H1 (cell line): ENCODE data around the gene SH3PXD2A. TPM values are rescaled to one million over a fixed set of nuclear protein-coding genes. Genes with fewer than 3 reads are reported as not detected.

Experiments
- CTCF ChIA-PET: fragments of 300-600 bp; sonication (Branson Sonifier 250); formaldehyde crosslinking; loops from one replicate; lab custom pipeline; 2021; ENCODE audit not compliant: partially characterized antibody; lab: Charles Lee
- POLR2A ChIA-PET: fragments of 300-600 bp; sonication (Branson Sonifier 250); formaldehyde crosslinking; loops from one replicate; lab custom pipeline; 2021; ENCODE audit warnings: inconsistent platforms; ENCODE audit not compliant: partially characterized antibody; lab: Charles Lee
- DNase-seq, 2 experiments: peaks; one replicate each; pipeline versions ENCODE4 v3.0.0 to v3.0.0-alpha.2; 2010 to 2022; ENCODE audit warnings: low spot score in 2 of 2, low read depth in 1 of 2, mixed read lengths in 1 of 2
- FAIRE-seq: peaks from 2 replicates; lab custom pipeline; 2011; peaks lifted over from hg19 to GRCh38; lab: Jason Lieb, UNC
- H2AFZ ChIP-seq: 2 replicates; pipeline ENCODE4 v1.8.1; 2012; ENCODE audit warnings: low read length, inconsistent platforms
- H2AK5ac ChIP-seq: 2 replicates; pipeline ENCODE4 v1.6.1; 2013; ENCODE audit warnings: low read depth, low read length
- H2BK120ac ChIP-seq: replicated peaks from 2 replicates; pipeline ENCODE3; 2013; ENCODE audit warnings: low read depth, low read length, inconsistent platforms
- H2BK12ac ChIP-seq: 2 replicates; pipeline ENCODE4 v1.6.1; 2013; ENCODE audit warnings: low read depth, low read length
- H2BK15ac ChIP-seq: 2 replicates; pipeline ENCODE4 v1.6.1; 2013; ENCODE audit warnings: low read length
- H2BK20ac ChIP-seq: 2 replicates; pipeline ENCODE4 v1.6.1; 2013; ENCODE audit warnings: low read length
- H2BK5ac ChIP-seq: 2 replicates; pipeline ENCODE4 v1.6.1; 2013; ENCODE audit warnings: low read depth, low read length
- H3K14ac ChIP-seq: 2 replicates; pipeline ENCODE4 v1.6.1; 2013; ENCODE audit warnings: inconsistent platforms; ENCODE audit not compliant: insufficient read length
- H3K18ac ChIP-seq: 2 replicates; pipeline ENCODE4 v1.6.1; 2013; ENCODE audit warnings: low read length; ENCODE audit errors: extremely low read depth
- H3K23ac ChIP-seq: 2 replicates; pipeline ENCODE4 v1.6.1; 2013; ENCODE audit warnings: inconsistent platforms; ENCODE audit not compliant: insufficient read length
- H3K23me2 ChIP-seq: 2 replicates; pipeline ENCODE4 v1.6.1; 2013; ENCODE audit warnings: low read depth, low read length
- H3K27ac ChIP-seq: 2 replicates; pipeline ENCODE4 v1.6.1; 2011; ENCODE audit warnings: low read depth, low read length, inconsistent platforms
- H3K27me3 ChIP-seq, 4 experiments: replicated peaks in 1 of 4; 1 replicate in 1 of 4; 2 replicates in 3 of 4; pipeline versions ENCODE4 v1.6.1 to v1.8.1; 2011 to 2013; ENCODE audit warnings: low read length in 3 of 4, mild to moderate bottlenecking in 3 of 4, inconsistent platforms in 2 of 4, mixed read lengths in 2 of 4, moderate library complexity in 1 of 4; ENCODE audit not compliant: control insufficient read depth in 3 of 4, insufficient read depth in 3 of 4; ENCODE audit errors: extremely low read depth in 1 of 4
- H3K36me3 ChIP-seq, 4 experiments: 2 replicates each; pipeline versions ENCODE4 v1.6.1 to v1.8.1; 2011 to 2013; ENCODE audit warnings: mild to moderate bottlenecking in 4 of 4, low read length in 3 of 4, moderate library complexity in 2 of 4, control low read depth in 1 of 4, inconsistent platforms in 1 of 4; ENCODE audit not compliant: insufficient read depth in 4 of 4, control insufficient read depth in 2 of 4
- H3K4ac ChIP-seq: replicated peaks from 2 replicates; pipeline ENCODE3; 2013; ENCODE audit warnings: low read length, low read depth, mixed read lengths, inconsistent platforms; ENCODE audit not compliant: insufficient read length
- H3K4me1 ChIP-seq, 4 experiments: replicated peaks in 1 of 4; 1 replicate in 1 of 4; 2 replicates in 3 of 4; pipeline versions ENCODE4 v1.6.1 to v1.8.1; 2011 to 2013; ENCODE audit warnings: low read length in 3 of 4, inconsistent platforms in 2 of 4, mixed read lengths in 1 of 4; ENCODE audit not compliant: insufficient read depth in 4 of 4, control insufficient read depth in 3 of 4
- H3K4me2 ChIP-seq, 2 experiments: 2 replicates each; pipeline versions ENCODE4 v1.6.1 to v1.8.1; 2011 to 2013; ENCODE audit warnings: low read depth in 2 of 2, low read length in 2 of 2, control low read depth in 1 of 2, inconsistent platforms in 1 of 2, mild to moderate bottlenecking in 1 of 2; ENCODE audit not compliant: insufficient read depth in 1 of 2
- H3K4me3 ChIP-seq, 4 experiments: fragments of 200-600, 300-600 bp in 1 of 4; sonication (generic), shearing (Covaris generic), sonication (Bioruptor Twin) in 1 of 4; 2 replicates each; pipeline versions ENCODE4 v1.5.1 to v1.8.1; 2011 to 2016; ENCODE audit warnings: low read length in 4 of 4, low read depth in 3 of 4, control low read depth in 2 of 4, inconsistent platforms in 2 of 4, mild to moderate bottlenecking in 2 of 4, mixed read lengths in 1 of 4, moderate library complexity in 1 of 4; ENCODE audit not compliant: insufficient read depth in 2 of 4; ENCODE audit errors: extremely low read depth in 1 of 4
- H3K56ac ChIP-seq: replicated peaks from 2 replicates; pipeline ENCODE3; 2013; ENCODE audit warnings: low read depth, mild to moderate bottlenecking, mixed read lengths, low read length, inconsistent platforms; ENCODE audit not compliant: insufficient read length
- H3K79me1 ChIP-seq: 2 replicates; pipeline ENCODE4 v1.6.1; 2013; ENCODE audit warnings: low read depth, low read length, control low read depth
- H3K79me2 ChIP-seq, 2 experiments: 2 replicates each; pipeline versions ENCODE4 v1.6.1 to v1.8.1; 2012 to 2013; ENCODE audit warnings: low read length in 2 of 2, mild to moderate bottlenecking in 2 of 2, inconsistent platforms in 1 of 2; ENCODE audit not compliant: insufficient read depth in 2 of 2, control insufficient read depth in 1 of 2
- H3K9ac ChIP-seq, 4 experiments: replicated peaks in 1 of 4; 1 replicate in 1 of 4; 2 replicates in 3 of 4; pipeline versions ENCODE4 v1.6.1 to v1.8.1; 2011 to 2013; ENCODE audit warnings: low read depth in 3 of 4, low read length in 3 of 4, control low read depth in 2 of 4, mild to moderate bottlenecking in 2 of 4, moderate library complexity in 2 of 4, inconsistent platforms in 1 of 4; ENCODE audit errors: extremely low read depth in 1 of 4
- H3K9me3 ChIP-seq, 2 experiments: 2 replicates each; pipeline versions ENCODE4 v1.6.1 to v1.8.1; 2012 to 2013; ENCODE audit warnings: mild to moderate bottlenecking in 2 of 2, moderate library complexity in 2 of 2, control low read depth in 1 of 2, inconsistent platforms in 1 of 2, low read depth in 1 of 2, low read length in 1 of 2, mixed read lengths in 1 of 2; ENCODE audit not compliant: insufficient read depth in 2 of 2
- H4K20me1 ChIP-seq, 2 experiments: replicated peaks in 1 of 2; 2 replicates each; pipeline versions ENCODE3 to v1.8.1; 2011 to 2013; ENCODE audit warnings: inconsistent platforms in 2 of 2, low read length in 2 of 2, mild to moderate bottlenecking in 1 of 2; ENCODE audit not compliant: insufficient read depth in 2 of 2, control insufficient read depth in 1 of 2
- H4K5ac ChIP-seq: 2 replicates; pipeline ENCODE4 v1.6.1; 2013; ENCODE audit warnings: low read length, low read depth, mixed read lengths, inconsistent platforms; ENCODE audit not compliant: insufficient read length
- H4K8ac ChIP-seq: 2 replicates; pipeline ENCODE4 v1.8.0; 2013; ENCODE audit warnings: mild to moderate bottlenecking, moderate library complexity, low read length, inconsistent platforms; ENCODE audit not compliant: insufficient read depth; ENCODE audit errors: extremely low read depth
- H4K91ac ChIP-seq: replicated peaks from 2 replicates; pipeline ENCODE3; 2013; ENCODE audit warnings: low read length, mixed read lengths, inconsistent platforms; ENCODE audit not compliant: insufficient read length
- ASH2L ChIP-seq: fragments of 200-600, 300-600 bp; sonication (generic); IDR thresholded peaks from one replicate; pipeline ENCODE4 v1.7.1; 2017; ENCODE audit warnings: low read length
- ATF2 ChIP-seq: IDR thresholded peaks from 2 replicates; pipeline ENCODE4 v1.6.1; 2012; ENCODE audit warnings: low read length, inconsistent platforms
- GTF2F1 ChIP-seq: IDR thresholded peaks from 2 replicates; pipeline ENCODE4 v1.6.1; 2012; ENCODE audit warnings: low read depth, low read length, improper control_type of control experiment, borderline replicate concordance
- KDM4A ChIP-seq: IDR thresholded peaks from one replicate; pipeline ENCODE4 v1.7.1; 2012; ENCODE audit warnings: low read depth, mild to moderate bottlenecking, moderate library complexity, low read length, inconsistent platforms; ENCODE audit not compliant: severe bottlenecking
- RBBP5 ChIP-seq: IDR thresholded peaks from 2 replicates; pipeline ENCODE4 v1.7.1; 2012; ENCODE audit warnings: low read depth, mild to moderate bottlenecking, inconsistent platforms, low read length, moderate library complexity, borderline replicate concordance
- TEAD4 ChIP-seq: IDR thresholded peaks from 2 replicates; pipeline ENCODE4 v1.6.1; 2012; ENCODE audit warnings: low read depth, low read length, inconsistent platforms, mixed read lengths
- WGBS, 2 experiments: shearing (Covaris generic) in 1 of 2; methylation state at CpG; one replicate each; pipeline versions ENCODE4 v1.1.6 to v1.1.7; 2013 to 2015; ENCODE audit warnings: low lambda C conversion rate in 2 of 2, mixed read lengths in 2 of 2, inconsistent platforms in 1 of 2, low coverage in 1 of 2, missing lambda C conversion rate in 1 of 2; ENCODE audit not compliant: insufficient replicate concordance in 2 of 2, insufficient coverage in 1 of 2, insufficient read length in 1 of 2; ENCODE audit errors: extremely low coverage in 1 of 2, missing lambda C conversion rate in 1 of 2; 5-methylcytosine and 5-hydroxymethylcytosine counted together
- polyA plus RNA-seq, 7 experiments: library from polyadenylated mRNA; depleted of rRNA in 3 of 7; stranded (reverse) in 5 of 7; unstranded in 2 of 7; fragments of >200 nt in 5 of 7; fragments of 200-250 nt in 2 of 7; gene quantifications; 1 replicate in 5 of 7; 2 replicates in 1 of 7; 4 replicates in 1 of 7; pipeline versions ENCODE4 v1.2.1 to v1.2.3, GENCODE V29; 2011 to 2013; ENCODE audit warnings: missing spikeins in 2 of 7, mixed read lengths in 2 of 7
- total RNA-seq: library from RNA; stranded (reverse); fragmentation: NEBNext Ultra II Directional; extraction: Animal tissue kit (Norgen Biotek cat#: 25700); gene quantifications from 2 replicates; pipeline ENCODE4 v1.2.1, GENCODE V29; 2021

SH3PXD2A gene
- total and polyA plus RNA-seq, 2 of the 8 experiments (the other 6 are each of a cell fraction or from before 2014, with no cell fraction given) = 5.4 to 16.3 TPM

- Histone ChIP-seq H2BK120ac (no peak overlapping the region), H3K79me2 (no peaks in the 10 kb centered on the region), H2BK12ac (no peak overlapping the region), H3K56ac (no peak overlapping the region), H3K79me1 (no peaks in the 10 kb centered on the region), H2BK5ac (no peak overlapping the region), H3K18ac (no peak overlapping the region), H3K14ac (no peak overlapping the region), H4K91ac (no peak overlapping the region), H4K20me1 (peaks cover 0 to 3% of the 10 kb centered on the region in 2 experiments), H3K27ac (no peak overlapping the region), H3K36me3 (no peaks in the 10 kb centered on the region), H3K4me2 (no peak overlapping the region), H2BK15ac (no peak overlapping the region), H3K4me1 (peaks cover 0 to 4% (median 1%) of the 10 kb centered on the region in 4 experiments; a peak in 3 of 7 replicates), H3K9me3 (peaks cover 0 to 7% of the 10 kb centered on the region in 2 experiments; a peak in 1 of 4 replicates), H3K23me2 (no peaks in the 10 kb centered on the region; the same call in 1 of the 2 replicates), H3K4me3 (no peak overlapping the region), H3K27me3 (no peaks in the 10 kb centered on the region), H4K8ac (no peak overlapping the region), H4K5ac (no peak overlapping the region), H2AK5ac (no peak overlapping the region), H2BK20ac (no peak overlapping the region), H3K4ac (no peak overlapping the region), H3K23ac (no peak overlapping the region), H3K9ac (no peak overlapping the region), H2AFZ (no peak overlapping the region)
- DNase-seq (no peak), FAIRE-seq (no peak)
- WGBS, 2 experiments = 95% methylated on average over 14 of the region's 16 CpGs; no CpG with 5 or more reads in 1 of the 2 experiments
- ChIA-PET CTCF (interaction anchor here (0.5 to 19.1 kb wide), 12 partner anchors 8 to 150 kb away, joined by 3 to 448 read pairs (median 5); partner anchors contain the start of gene NEURL1), POLR2A (interaction anchor here (1.3 kb wide), 1 partner anchor 58 kb away, joined by 4 read pairs; no protein-coding TSS in a partner anchor)
- TF ChIP-seq TEAD4 (no peak), KDM4A (no peak), ATF2 (no peak), RBBP5 (no peak), GTF2F1 (no peak), ASH2L (no peak)
These were observed 252.6 kb downstream of the SH3PXD2A start for GRCh38 chr10:103602852-103603155.
